Caco-2 (cell line): ENCODE results near the gene FRY. TPM values are rescaled to one million over a fixed set of nuclear protein-coding genes. Genes with fewer than 3 reads are reported as not detected.

ENCODE experiments used
- BruUV-seq: library from RNA; stranded (reverse); fragments of 400-500 nt; replicated peaks from 2 replicates; lab custom pipeline; 2021; lab: Mats Ljungman, UMichigan
- CTCF ChIA-PET: fragments of 300-600 bp; sonication (Branson Sonifier 250); formaldehyde crosslinking; loops from one replicate; lab custom pipeline; 2022; ENCODE audit warnings: antibody characterized with exemption; lab: Charles Lee
- POLR2A ChIA-PET: fragments of 300-600 bp; sonication (Branson Sonifier 250); formaldehyde crosslinking; loops from one replicate; lab custom pipeline; 2022; ENCODE audit warnings: antibody characterized with exemption; lab: Charles Lee
- DNase-seq, 2 experiments: peaks; one replicate each; pipeline versions ENCODE4 v3.0.0 to v3.0.0-alpha.2; 2020 to 2022
- H3K27me3 ChIP-seq: replicated peaks from 2 replicates; pipeline ENCODE4 v1.6.0; 2011; ENCODE audit warnings: low read length; ENCODE audit not compliant: control insufficient read depth, insufficient read depth
- H3K36me3 ChIP-seq: 2 replicates; pipeline ENCODE4 v1.5.1; 2011; ENCODE audit warnings: low read length; ENCODE audit not compliant: control insufficient read depth, insufficient read depth
- H3K4me1 ChIP-seq: fragments of 250-450 bp; sonication (Bioruptor Pico); 2 replicates; pipeline ENCODE4 v1.5.1; 2020; ENCODE audit warnings: mild to moderate bottlenecking
- H3K4me3 ChIP-seq: 2 replicates; pipeline ENCODE4 v1.5.1; 2011; ENCODE audit warnings: low read depth, mild to moderate bottlenecking, control low read depth, low read length
- H3K9me3 ChIP-seq: fragments of 250-450 bp; sonication (Bioruptor Pico); 2 replicates; pipeline ENCODE4 v1.5.1; 2020; ENCODE audit warnings: mild to moderate bottlenecking, moderate library complexity
- H3K27ac Mint-ChIP-seq: one replicate; pipeline ENCODE4 v1.8.0; 2022; ENCODE audit warnings: mixed read lengths; ENCODE audit not compliant: unreplicated experiment
- H3K27me3 Mint-ChIP-seq: one replicate; pipeline ENCODE4 v1.8.0; 2022; ENCODE audit warnings: mixed read lengths; ENCODE audit not compliant: insufficient read depth, unreplicated experiment
- H3K36me3 Mint-ChIP-seq: one replicate; pipeline ENCODE4 v1.8.0; 2022; ENCODE audit warnings: mild to moderate bottlenecking, mixed read lengths; ENCODE audit not compliant: insufficient read depth, unreplicated experiment
- H3K4me1 Mint-ChIP-seq: one replicate; pipeline ENCODE4 v1.8.0; 2022; ENCODE audit warnings: low read depth, mixed read lengths; ENCODE audit not compliant: unreplicated experiment
- H3K4me3 Mint-ChIP-seq: one replicate; pipeline ENCODE4 v1.8.0; 2022; ENCODE audit warnings: mild to moderate bottlenecking, moderate library complexity, mixed read lengths; ENCODE audit not compliant: unreplicated experiment
- H3K9me3 Mint-ChIP-seq: one replicate; pipeline ENCODE4 v1.8.0; 2022; ENCODE audit warnings: mixed read lengths; ENCODE audit not compliant: unreplicated experiment
- CTCF ChIP-seq, 2 experiments: fragments of 200-600 bp in 1 of 2; IDR thresholded peaks; 1 replicate in 1 of 2; 2 replicates in 1 of 2; pipeline versions ENCODE4 v1.5.1 to v1.8.0; 2011 to 2022; ENCODE audit warnings: antibody characterized with exemption in 1 of 2, control low read depth in 1 of 2, inconsistent platforms in 1 of 2, low read depth in 1 of 2, low read length in 1 of 2, mild to moderate bottlenecking in 1 of 2, moderate library complexity in 1 of 2; ENCODE audit not compliant: insufficient read depth in 1 of 2, severe bottlenecking in 1 of 2, unreplicated experiment in 1 of 2
- intact Hi-C: fragments of 100-400 bp; cut with micrococcal nuclease; formaldehyde crosslinking; loops from one replicate; pipeline ENCODE4 v1.10.0; 2022; ENCODE audit not compliant: unreplicated experiment
- total RNA-seq: library from RNA; stranded (reverse); gene quantifications from 2 replicates; pipeline ENCODE4 v1.2.3, GENCODE V29; 2022

FRY gene
- total RNA-seq, 1 experiment from 2014 or later, result 118 TPM

DNA sequence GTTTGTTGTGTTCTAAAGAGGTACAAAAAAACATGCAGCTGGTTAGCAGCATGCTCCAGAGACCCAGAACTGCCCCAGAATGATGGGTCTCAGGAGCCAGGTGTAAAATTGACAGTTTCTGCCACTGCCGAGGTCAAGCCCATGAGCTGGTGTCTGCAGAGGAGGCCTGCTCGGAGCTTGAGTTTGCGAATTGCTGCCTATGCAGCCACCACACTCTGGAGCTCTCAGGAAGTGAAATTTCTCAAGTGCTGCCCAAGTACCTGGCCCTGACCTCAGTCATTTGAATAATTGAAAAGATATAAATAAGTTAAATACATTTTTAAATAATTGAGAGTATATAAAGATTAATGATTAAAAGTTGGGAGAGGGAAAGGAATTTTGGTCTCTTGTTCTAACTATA, 217.2 kb downstream of the FRY start:
- TF ChIP-seq CTCF (IDR thresholded peaks at IDR 0.05; ENCODE audit: insufficient read depth in 1 of 2, low read depth in 1 of 2, low read length in 1 of 2, severe bottlenecking in 1 of 2, unreplicated experiment in 1 of 2), result no peak
- Mint-ChIP-seq H3K4me3 (no peak overlapping the region), H3K36me3 (peaks cover 66% of the 10 kb centered on the region), H3K4me1 (peaks cover 19% of the 10 kb centered on the region), H3K27me3 (no peaks in the 10 kb centered on the region), H3K9me3 (no peaks in the 10 kb centered on the region), H3K27ac (no peak overlapping the region)
- peaks cover 29% of the 10 kb centered on the region for H3K4me1 ChIP-seq
- no peak overlapping the region for H3K4me3 ChIP-seq
- POLR2A ChIA-PET, result no interaction called here
- BruUV-seq, result no TSS peak
- no peaks in the 10 kb centered on the region for H3K9me3 ChIP-seq
- DNase-seq, result no peak
- CTCF ChIA-PET, result interaction anchor here (0.7 kb wide), 1 partner anchor 16 kb away, joined by 3 read pairs; no protein-coding TSS in a partner anchor
- intact Hi-C loops, result no loop called here
- H3K27me3 ChIP-seq, result no peaks in the 10 kb centered on the region
- H3K36me3 ChIP-seq, result no peaks in the 10 kb centered on the region

- no peak for DNase-seq
- POLR2A ChIA-PET, result no interaction called here
- H3K4me3 Mint-ChIP-seq, result no peak overlapping the region
- CTCF ChIA-PET, result no interaction called here
- H3K27ac Mint-ChIP-seq, result no peak overlapping the region
- Histone ChIP-seq H3K4me1 (peaks cover 54% of the 10 kb centered on the region), H3K27me3 (no peaks in the 10 kb centered on the region), H3K4me3 (no peak overlapping the region), H3K36me3 (no peaks in the 10 kb centered on the region), H3K9me3 (no peaks in the 10 kb centered on the region)
- no peak for TF ChIP-seq CTCF (IDR thresholded peaks at IDR 0.05; ENCODE audit: insufficient read depth in 1 of 2, low read depth in 1 of 2, low read length in 1 of 2, severe bottlenecking in 1 of 2, unreplicated experiment in 1 of 2)
- H3K27me3 Mint-ChIP-seq, result no peaks in the 10 kb centered on the region
- H3K36me3 Mint-ChIP-seq, result peaks cover 75% of the 10 kb centered on the region
- H3K9me3 Mint-ChIP-seq, result no peaks in the 10 kb centered on the region
- BruUV-seq, result no TSS peak
- peaks cover 29% of the 10 kb centered on the region for H3K4me1 Mint-ChIP-seq
- intact Hi-C loops, result no loop called here
Measured at GRCh38 chr13:32252812-32253438, 221.4 kb downstream of the FRY start.

DNA sequence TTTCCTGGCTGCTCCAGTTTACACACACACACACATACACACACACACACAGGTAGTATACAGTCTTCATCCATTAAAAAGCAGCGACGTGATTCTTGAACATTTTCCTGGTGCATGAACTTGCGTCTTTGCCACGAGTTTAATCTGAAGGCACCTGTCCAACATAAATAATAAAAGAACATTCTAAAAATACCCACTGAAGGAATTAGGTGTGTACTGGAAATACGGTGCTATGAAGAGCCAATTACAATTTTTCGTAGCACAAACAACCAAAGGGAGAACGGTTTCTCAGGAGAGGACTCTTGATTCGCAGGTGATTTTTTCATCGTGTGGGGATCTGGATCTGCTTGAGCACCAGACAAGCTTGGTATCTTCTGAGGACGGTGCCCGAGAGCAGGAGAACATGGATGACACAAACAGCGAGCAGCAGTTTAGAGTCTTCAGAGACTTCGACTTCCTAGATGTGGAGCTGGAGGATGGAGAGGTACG, 222.4 kb downstream of the FRY start:
- Mint-ChIP-seq H3K36me3 (peaks cover 79% of the 10 kb centered on the region), H3K4me1 (peaks cover 32% of the 10 kb centered on the region), H3K27ac (peak overlapping the region; percentile 71), H3K9me3 (no peaks in the 10 kb centered on the region), H3K27me3 (no peaks in the 10 kb centered on the region), H3K4me3 (no peak overlapping the region)
- no TSS peak for BruUV-seq
- no peaks in the 10 kb centered on the region for H3K36me3 ChIP-seq
- intact Hi-C loops, result no loop called here
- no peak for TF ChIP-seq CTCF (IDR thresholded peaks at IDR 0.05; ENCODE audit: insufficient read depth in 1 of 2, low read depth in 1 of 2, low read length in 1 of 2, severe bottlenecking in 1 of 2, unreplicated experiment in 1 of 2)
- H3K27me3 ChIP-seq, result no peaks in the 10 kb centered on the region
- H3K4me3 ChIP-seq, result no peak overlapping the region
- no peaks in the 10 kb centered on the region for H3K9me3 ChIP-seq
- CTCF ChIA-PET, result no interaction called here
- POLR2A ChIA-PET, result interaction anchor here (2.5 kb wide), 1 partner anchor 61 kb away, joined by 34 read pairs; the partner anchor contains the start of genes BRCA2 and ZAR1L
- peaks cover 57% of the 10 kb centered on the region for H3K4me1 ChIP-seq
- no peak for DNase-seq
